Testis (tissue), 3 donors: ENCODE measurements around the gene INTS3. TPM values are rescaled to one million over a fixed set of nuclear protein-coding genes. Genes with fewer than 3 reads are reported as not detected.

Experiments used
- DNase-seq: peaks from one replicate; pipeline ENCODE4 v3.0.0-alpha.2; 2019
- H3K27ac ChIP-seq, 2 donors: fragments of 200-600 bp; sonication (generic); one replicate each; pipeline ENCODE4 v1.5.1; 2019
- H3K27me3 ChIP-seq: fragments of 200-600 bp; sonication (generic); one replicate; pipeline ENCODE4 v1.5.1; 2019
- H3K36me3 ChIP-seq: fragments of 200-600 bp; sonication (generic); one replicate; pipeline ENCODE4 v1.5.1; 2017; ENCODE audit warnings: low read depth; ENCODE audit errors: missing control alignments
- H3K4me1 ChIP-seq: fragments of 200-600 bp; sonication (generic); one replicate; pipeline ENCODE4 v1.5.1; 2019
- H3K4me3 ChIP-seq, 2 donors: fragments of 200-600 bp; sonication (generic); one replicate each; pipeline ENCODE4 v1.5.1; 2017 to 2019
- H3K9me3 ChIP-seq: fragments of 200-600 bp; sonication (generic); one replicate; pipeline ENCODE4 v1.5.1; 2017
- POLR2A ChIP-seq: fragments of 450-650 bp; IDR thresholded peaks from one replicate; pipeline ENCODE4 v1.6.1; 2017; ENCODE audit warnings: antibody characterized with exemption, mild to moderate bottlenecking, moderate library complexity
- WGBS, 2 donors: methylation state at CpG; one replicate each; pipeline ENCODE4 v1.1.5; 2018; 5-methylcytosine and 5-hydroxymethylcytosine counted together
- intact Hi-C: fragments of 100-400 bp; cut with DNase I; formaldehyde crosslinking; loops from one replicate; pipeline ENCODE4 v1.15.1; 2023; ENCODE audit warnings: low total_unique reads
- polyA plus RNA-seq: library from polyadenylated mRNA; stranded (reverse); fragments of 350-450 nt; fragmentation: Illumina TruSeq; extraction: RNeasy Lipid Tissue Mini Kit (QIAGEN cat#74804); gene quantifications from one replicate; pipeline ENCODE4 v1.2.3, GENCODE V29; 2014; ENCODE audit warnings: low read depth, low replicate concordance; ENCODE audit not compliant: insufficient read depth
- total RNA-seq, 2 donors: library from RNA; depleted of rRNA; stranded (reverse); fragments of >200 nt; gene quantifications; one replicate each; pipeline ENCODE4 v1.2.3, GENCODE V29; 2016
- TF ChIP-seq, protein P1 (sequence below), 3 experiments: fragments of 450-650 bp in 2 of 3; fragments of 200-600 bp in 1 of 3; sonication (generic) in 1 of 3; IDR thresholded peaks; one replicate each; pipeline ENCODE4 v1.5.1; 2016 to 2019; ENCODE audit warnings: antibody characterized with exemption in 3 of 3, mild to moderate bottlenecking in 2 of 3, moderate library complexity in 1 of 3

Gene INTS3
- total and polyA plus RNA-seq, 3 donors from 2014 or later: 66.1 to 121 (median 113) TPM

DNA sequence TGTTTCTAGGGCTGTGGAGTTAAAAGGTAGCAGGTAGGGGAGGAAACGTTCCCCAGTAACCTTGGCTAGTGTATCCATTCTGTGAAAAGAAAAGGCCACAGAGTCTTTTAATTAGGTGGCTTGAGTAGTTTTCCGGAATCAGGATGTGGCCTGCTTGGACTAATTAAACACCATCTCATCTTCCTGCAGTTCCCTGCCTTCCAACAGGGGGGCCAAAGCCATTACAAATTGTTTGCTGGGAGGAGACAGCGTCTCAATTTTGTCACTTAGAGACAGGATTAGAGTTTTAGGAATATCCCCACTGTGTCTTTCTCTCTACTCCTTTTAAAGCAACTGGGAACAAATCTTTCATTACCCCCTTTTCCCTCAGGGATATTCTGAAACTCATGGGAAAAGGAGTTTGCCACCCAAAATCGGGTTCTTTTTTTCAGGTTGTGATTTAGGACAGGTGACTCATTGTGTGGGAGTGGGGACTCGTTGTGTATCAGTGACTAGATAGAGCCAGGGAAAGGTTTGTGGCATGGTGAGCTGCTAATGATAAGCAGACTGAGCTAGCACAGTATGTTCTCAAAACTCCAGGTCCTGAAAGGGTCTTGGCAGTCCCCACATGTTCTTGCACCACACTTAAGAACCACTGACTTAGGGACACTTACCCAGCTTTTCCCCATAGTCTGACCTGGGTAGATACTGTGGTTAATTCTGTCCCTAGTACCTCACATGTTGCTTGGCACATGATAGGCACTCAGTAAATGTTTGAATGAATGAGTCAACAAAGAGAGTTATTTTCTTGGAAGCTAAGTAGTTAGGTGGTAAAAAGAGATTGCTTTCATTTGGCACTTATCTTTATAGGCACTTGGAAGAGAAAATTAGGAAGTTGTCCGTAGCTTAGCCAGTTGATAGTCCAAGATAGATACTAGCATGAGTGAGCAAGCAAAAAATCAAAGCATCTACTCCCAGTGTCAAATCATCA, 22.5 kb downstream of the INTS3 start:
- DNase-seq: peak; percentile 40
- no peaks in the 10 kb centered on the region for H3K36me3 ChIP-seq
- no peak overlapping the region for H3K4me3 ChIP-seq
- intact Hi-C loops: no loop called here
- H3K27ac ChIP-seq: peak overlapping the region; percentile 28 to 89
- peaks cover 33% of the 10 kb centered on the region for H3K4me1 ChIP-seq
- no peaks in the 10 kb centered on the region for H3K9me3 ChIP-seq
- TF ChIP-seq, protein P1, sequence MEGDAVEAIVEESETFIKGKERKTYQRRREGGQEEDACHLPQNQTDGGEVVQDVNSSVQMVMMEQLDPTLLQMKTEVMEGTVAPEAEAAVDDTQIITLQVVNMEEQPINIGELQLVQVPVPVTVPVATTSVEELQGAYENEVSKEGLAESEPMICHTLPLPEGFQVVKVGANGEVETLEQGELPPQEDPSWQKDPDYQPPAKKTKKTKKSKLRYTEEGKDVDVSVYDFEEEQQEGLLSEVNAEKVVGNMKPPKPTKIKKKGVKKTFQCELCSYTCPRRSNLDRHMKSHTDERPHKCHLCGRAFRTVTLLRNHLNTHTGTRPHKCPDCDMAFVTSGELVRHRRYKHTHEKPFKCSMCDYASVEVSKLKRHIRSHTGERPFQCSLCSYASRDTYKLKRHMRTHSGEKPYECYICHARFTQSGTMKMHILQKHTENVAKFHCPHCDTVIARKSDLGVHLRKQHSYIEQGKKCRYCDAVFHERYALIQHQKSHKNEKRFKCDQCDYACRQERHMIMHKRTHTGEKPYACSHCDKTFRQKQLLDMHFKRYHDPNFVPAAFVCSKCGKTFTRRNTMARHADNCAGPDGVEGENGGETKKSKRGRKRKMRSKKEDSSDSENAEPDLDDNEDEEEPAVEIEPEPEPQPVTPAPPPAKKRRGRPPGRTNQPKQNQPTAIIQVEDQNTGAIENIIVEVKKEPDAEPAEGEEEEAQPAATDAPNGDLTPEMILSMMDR (IDR thresholded peaks at IDR 0.05): peak in 1 of 3 experiments; percentile 34
- TF ChIP-seq POLR2A: no peak
- no peaks in the 10 kb centered on the region for H3K27me3 ChIP-seq
- WGBS, 2 donors: 39 to 40% methylated on average over 6 of the region's 6 CpGs

DNA sequence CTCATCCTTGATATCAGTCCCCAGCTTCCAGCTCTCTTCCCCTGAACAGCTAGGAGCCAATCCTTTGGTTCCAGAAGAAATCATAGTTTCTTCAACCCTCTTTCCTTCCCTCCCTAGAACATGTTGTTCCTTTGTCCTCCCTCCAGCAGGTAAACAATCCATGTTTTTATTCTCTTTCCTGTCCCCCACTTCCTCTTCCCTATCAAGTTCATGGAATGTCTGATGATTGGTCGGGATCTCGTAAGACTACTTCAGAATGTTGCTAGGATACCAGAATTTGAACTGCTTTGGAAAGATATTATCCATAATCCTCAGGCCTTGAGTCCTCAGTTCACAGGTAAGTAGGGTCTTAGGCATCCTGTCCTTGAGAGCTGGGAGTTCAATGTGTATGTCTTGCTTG, 24.2 kb downstream of the INTS3 start:
- H3K4me3 ChIP-seq: no peak overlapping the region
- H3K4me1 ChIP-seq: peaks cover 33% of the 10 kb centered on the region
- no peak for DNase-seq
- H3K9me3 ChIP-seq: no peaks in the 10 kb centered on the region
- H3K27ac ChIP-seq: peak overlapping the region; percentile 22 to 89
- no peaks in the 10 kb centered on the region for H3K27me3 ChIP-seq
- no peaks in the 10 kb centered on the region for H3K36me3 ChIP-seq
- intact Hi-C loops: no loop called here
- TF ChIP-seq POLR2A: no peak
- TF ChIP-seq, protein P1 (IDR thresholded peaks at IDR 0.05): no peak
- WGBS, 2 donors: 46 to 48% methylated on average over 2 of the region's 2 CpGs

DNA sequence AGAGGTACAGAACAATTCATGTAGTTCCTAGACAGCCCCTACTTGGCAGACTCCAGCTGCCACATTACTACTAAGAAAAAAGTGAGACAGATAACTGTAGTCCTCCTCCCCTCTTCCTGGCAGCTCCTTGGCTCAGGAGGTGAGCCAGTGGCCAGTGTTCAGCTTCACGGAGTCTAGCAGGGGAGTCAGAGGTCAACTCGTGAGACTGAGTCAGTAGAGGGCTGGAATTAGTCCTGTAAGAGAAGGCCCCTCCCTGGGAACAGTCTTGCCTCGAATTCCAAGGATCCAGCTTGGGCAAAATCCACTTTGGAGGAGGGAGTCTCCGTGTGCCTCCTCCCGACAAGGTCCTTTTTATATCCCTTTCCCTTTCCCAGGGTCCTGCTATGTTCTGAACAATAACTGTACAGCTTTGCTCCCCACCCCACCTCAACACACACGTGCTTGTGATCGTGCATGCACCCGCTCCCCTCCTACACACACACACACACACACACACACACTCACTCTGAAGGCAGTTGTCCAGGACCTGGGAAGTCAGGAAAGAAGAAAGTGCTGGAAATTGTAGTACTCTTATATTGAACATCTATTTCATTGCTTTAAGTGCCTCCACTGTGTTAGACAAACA, 24.8 kb downstream of the INTS3 start:
- Histone ChIP-seq H3K27me3 (no peaks in the 10 kb centered on the region), H3K4me3 (no peak overlapping the region), H3K36me3 (no peaks in the 10 kb centered on the region), H3K27ac (peak overlapping the region; percentile 22 to 89), H3K4me1 (peaks cover 33% of the 10 kb centered on the region), H3K9me3 (no peaks in the 10 kb centered on the region)
- intact Hi-C loops: no loop called here
- TF ChIP-seq, protein P1 (IDR thresholded peaks at IDR 0.05): no peak
- no peak for TF ChIP-seq POLR2A
- 34 to 45% methylated on average over 7 to 8 of the region's 8 CpGs for WGBS, 2 donors
- DNase-seq: peak; percentile 85

DNA sequence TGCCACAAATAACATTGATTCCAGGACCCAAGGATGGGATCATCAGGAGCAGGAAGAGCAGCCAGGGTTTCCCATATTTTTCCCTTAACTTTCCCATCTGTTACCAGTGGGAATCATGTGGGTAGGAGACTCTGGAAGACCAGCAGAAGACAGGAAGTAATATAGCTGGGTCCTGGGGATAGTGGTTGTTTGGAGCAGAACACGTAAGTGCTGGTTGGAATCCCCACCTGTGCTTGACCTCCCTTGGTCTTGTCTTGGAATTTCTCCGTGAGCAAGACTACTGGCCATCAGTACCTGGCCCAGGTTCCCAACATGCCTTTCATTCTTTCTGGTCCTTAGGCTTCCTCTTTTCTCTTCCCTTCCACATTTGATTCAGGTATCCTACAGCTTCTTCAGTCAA, 26.4 kb downstream of the INTS3 start:
- intact Hi-C loops: no loop called here

More for the DNA sequence above, 26.4 kb downstream of the INTS3 start:
- no peak overlapping the region for H3K4me3 ChIP-seq
- 100% methylated on average over 2 of the region's 2 CpGs for WGBS, 2 donors
- H3K27me3 ChIP-seq: no peaks in the 10 kb centered on the region
- no peaks in the 10 kb centered on the region for H3K36me3 ChIP-seq
- TF ChIP-seq, protein P1 (IDR thresholded peaks at IDR 0.05): no peak
- TF ChIP-seq POLR2A: no peak
- DNase-seq: no peak
- H3K4me1 ChIP-seq: peaks cover 30% of the 10 kb centered on the region
- no peaks in the 10 kb centered on the region for H3K9me3 ChIP-seq
- no peak overlapping the region for H3K27ac ChIP-seq
